Osteoblast (primary cell): ENCODE measurements around the gene TCF20. TPM values are rescaled to one million over a fixed set of nuclear protein-coding genes. Genes with fewer than 3 reads are reported as not detected.

ENCODE experiments used
- DNase-seq: peaks from one replicate; pipeline ENCODE4 v3.0.0; 2011; ENCODE audit warnings: low spot score, mixed read lengths; ENCODE audit not compliant: insufficient read length; ENCODE audit errors: missing footprints
- H2AFZ ChIP-seq: 2 replicates; pipeline ENCODE4 v1.6.0; 2011; ENCODE audit warnings: mild to moderate bottlenecking, low read length
- H3K27ac ChIP-seq: 2 replicates; pipeline ENCODE4 v1.5.1; 2011; ENCODE audit warnings: mild to moderate bottlenecking, low read depth, low read length, moderate library complexity
- H3K27me3 ChIP-seq: 2 replicates; pipeline ENCODE4 v1.6.0; 2012; ENCODE audit warnings: mild to moderate bottlenecking, control low read depth, inconsistent platforms, low read length, moderate library complexity; ENCODE audit not compliant: insufficient read depth
- H3K36me3 ChIP-seq: 2 replicates; pipeline ENCODE4 v1.5.1; 2011; ENCODE audit warnings: mild to moderate bottlenecking, low read length, control low read depth, moderate library complexity; ENCODE audit not compliant: insufficient read depth
- H3K4me1 ChIP-seq: 2 replicates; pipeline ENCODE4 v1.5.1; 2011; ENCODE audit warnings: mild to moderate bottlenecking, low read length, control low read depth, moderate library complexity; ENCODE audit not compliant: insufficient read depth
- H3K4me2 ChIP-seq: 2 replicates; pipeline ENCODE4 v1.6.0; 2011; ENCODE audit warnings: mild to moderate bottlenecking, low read length; ENCODE audit not compliant: insufficient read depth
- H3K4me3 ChIP-seq: fragments of 200-600 bp; sonication (generic); 3 replicates; pipeline ENCODE4 v1.5.1; 2012; ENCODE audit warnings: mild to moderate bottlenecking, low read length, inconsistent platforms; ENCODE audit not compliant: insufficient read depth
- H3K79me2 ChIP-seq: 2 replicates; pipeline ENCODE4 v1.6.0; 2012; ENCODE audit warnings: mild to moderate bottlenecking, low read length, control low read depth, inconsistent platforms; ENCODE audit not compliant: insufficient read depth
- H3K9me3 ChIP-seq: 2 replicates; pipeline ENCODE4 v1.5.1; 2011; ENCODE audit warnings: low read depth, low read length, control low read depth
- H4K20me1 ChIP-seq: 2 replicates; pipeline ENCODE4 v1.6.0; 2012; ENCODE audit warnings: mild to moderate bottlenecking, low read length, control low read depth; ENCODE audit not compliant: insufficient read depth
- total RNA-seq: library from RNA; depleted of rRNA; stranded (reverse); fragments of >200 nt; gene quantifications from 2 replicates; pipeline ENCODE4 v1.2.3, GENCODE V29; 2012
- TF ChIP-seq, protein P1 (sequence below): IDR thresholded peaks from 2 replicates; pipeline ENCODE4 v1.5.1; 2011; ENCODE audit warnings: mild to moderate bottlenecking, low read depth, low read length, moderate library complexity; ENCODE audit errors: extremely low read depth

Gene TCF20
- total RNA-seq = 30.9 and 35.1 TPM in 2 replicates

DNA sequence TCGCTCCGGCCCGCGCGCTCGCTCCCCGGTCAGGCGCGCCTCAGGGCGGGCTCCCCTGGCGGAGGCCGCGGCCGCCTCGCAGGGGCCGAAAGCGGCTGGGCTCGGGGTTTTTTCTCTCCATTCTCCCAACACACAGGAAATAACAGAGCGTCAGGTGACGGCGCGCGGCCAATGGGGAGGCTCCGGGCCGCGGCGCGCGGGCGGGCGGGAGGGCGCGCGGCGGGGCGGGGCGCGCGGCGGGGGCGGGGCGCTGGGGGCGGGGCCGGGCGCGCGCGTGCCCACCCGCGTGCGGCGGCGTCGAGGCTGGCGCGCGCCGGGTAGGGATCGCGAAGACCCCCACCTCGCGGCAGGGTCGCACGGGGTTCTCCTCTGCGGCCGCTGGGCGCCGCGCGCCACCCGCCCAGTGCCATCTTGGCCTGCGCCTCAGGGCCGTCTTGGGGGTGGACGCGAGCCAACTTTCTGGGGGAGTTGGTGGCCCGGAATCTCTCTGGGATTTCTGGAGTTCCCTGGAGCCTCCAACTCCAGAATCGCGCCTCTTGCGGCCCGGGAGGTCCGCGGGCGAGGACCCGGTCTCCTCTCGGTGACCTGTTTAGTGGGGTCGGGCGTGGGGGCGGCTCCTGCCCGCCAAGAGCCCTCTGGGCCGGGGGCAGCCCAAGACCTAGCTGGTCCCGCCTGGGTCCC lies at the start of gene TCF20:
TSS of gene TCF20 (minus strand) at position 144 of the 681 bp plus-strand sequence. CDS start 55,348 bp downstream, outside the sequence.
- TF ChIP-seq, protein P1, sequence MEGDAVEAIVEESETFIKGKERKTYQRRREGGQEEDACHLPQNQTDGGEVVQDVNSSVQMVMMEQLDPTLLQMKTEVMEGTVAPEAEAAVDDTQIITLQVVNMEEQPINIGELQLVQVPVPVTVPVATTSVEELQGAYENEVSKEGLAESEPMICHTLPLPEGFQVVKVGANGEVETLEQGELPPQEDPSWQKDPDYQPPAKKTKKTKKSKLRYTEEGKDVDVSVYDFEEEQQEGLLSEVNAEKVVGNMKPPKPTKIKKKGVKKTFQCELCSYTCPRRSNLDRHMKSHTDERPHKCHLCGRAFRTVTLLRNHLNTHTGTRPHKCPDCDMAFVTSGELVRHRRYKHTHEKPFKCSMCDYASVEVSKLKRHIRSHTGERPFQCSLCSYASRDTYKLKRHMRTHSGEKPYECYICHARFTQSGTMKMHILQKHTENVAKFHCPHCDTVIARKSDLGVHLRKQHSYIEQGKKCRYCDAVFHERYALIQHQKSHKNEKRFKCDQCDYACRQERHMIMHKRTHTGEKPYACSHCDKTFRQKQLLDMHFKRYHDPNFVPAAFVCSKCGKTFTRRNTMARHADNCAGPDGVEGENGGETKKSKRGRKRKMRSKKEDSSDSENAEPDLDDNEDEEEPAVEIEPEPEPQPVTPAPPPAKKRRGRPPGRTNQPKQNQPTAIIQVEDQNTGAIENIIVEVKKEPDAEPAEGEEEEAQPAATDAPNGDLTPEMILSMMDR = no peak
- peaks cover 28% of the 10 kb centered on the region for H4K20me1 ChIP-seq
- peak within 1 kb of the TSS; percentile 84 for H3K4me2 ChIP-seq
- H3K4me3 ChIP-seq = peak within 1 kb of the TSS; percentile 83
- no peak within 1 kb of the TSS for H3K27ac ChIP-seq
- H3K27me3 ChIP-seq = no peaks in the 10 kb centered on the region
- peak; percentile 100 for DNase-seq
- peaks cover 45% of the 10 kb centered on the region for H3K79me2 ChIP-seq
- H3K4me1 ChIP-seq = peaks cover 6% of the 10 kb centered on the region
- peaks cover 3% of the 10 kb centered on the region for H3K36me3 ChIP-seq
- peak within 1 kb of the TSS; percentile 74 for H2AFZ ChIP-seq
- no peaks in the 10 kb centered on the region for H3K9me3 ChIP-seq

DNA sequence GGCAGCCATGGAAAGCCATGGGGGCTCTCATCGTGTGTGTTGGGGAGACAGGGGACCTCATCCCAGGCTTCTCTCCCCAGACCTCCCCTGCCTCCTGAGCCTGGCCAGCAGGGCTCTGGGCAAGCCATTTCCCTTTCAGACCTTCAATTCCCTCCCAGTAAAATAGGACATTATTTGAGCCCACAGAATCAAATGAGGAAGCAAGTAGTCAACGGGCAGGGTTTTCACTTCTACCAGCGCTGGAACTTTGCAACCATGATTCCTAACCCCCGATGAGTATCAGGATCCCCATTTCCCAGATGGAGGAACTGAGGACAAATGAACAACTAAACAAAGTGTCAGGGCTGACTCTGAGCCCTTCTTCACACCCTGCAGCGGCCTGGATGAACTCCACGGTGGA lies 48.9 kb upstream of the TCF20 start:
- Histone ChIP-seq H3K4me2 (no peak overlapping the region), H3K4me3 (no peak overlapping the region), H2AFZ (no peak overlapping the region), H3K27me3 (peaks cover 11% of the 10 kb centered on the region), H3K79me2 (no peaks in the 10 kb centered on the region), H4K20me1 (peaks cover 2% of the 10 kb centered on the region), H3K9me3 (no peaks in the 10 kb centered on the region), H3K36me3 (no peaks in the 10 kb centered on the region), H3K27ac (no peak overlapping the region), H3K4me1 (no peaks in the 10 kb centered on the region)
- no peak for DNase-seq
- TF ChIP-seq, protein P1 = no peak

DNA sequence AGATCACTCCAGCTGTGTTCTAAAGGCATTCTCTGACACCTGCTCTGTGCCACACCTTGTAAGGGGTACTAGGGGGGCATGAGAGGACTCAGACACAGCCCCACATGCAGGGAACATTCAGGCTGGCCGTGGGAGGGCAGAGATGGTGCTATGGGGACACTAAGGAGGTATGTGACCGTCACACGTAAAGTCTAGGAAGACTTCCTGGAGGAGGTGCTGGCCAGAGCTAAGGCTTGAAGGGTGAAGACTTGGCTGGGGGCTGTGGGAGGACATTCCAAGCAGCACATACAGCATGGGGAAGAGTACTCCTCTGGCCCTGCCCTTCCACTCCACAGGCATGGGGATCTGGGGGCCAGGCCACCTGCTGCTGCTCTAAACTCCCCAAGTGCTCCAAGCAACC lies 48.5 kb upstream of the TCF20 start:
- Histone ChIP-seq H3K36me3 (no peaks in the 10 kb centered on the region), H3K27ac (no peak overlapping the region)
- TF ChIP-seq, protein P1 = no peak

DNA sequence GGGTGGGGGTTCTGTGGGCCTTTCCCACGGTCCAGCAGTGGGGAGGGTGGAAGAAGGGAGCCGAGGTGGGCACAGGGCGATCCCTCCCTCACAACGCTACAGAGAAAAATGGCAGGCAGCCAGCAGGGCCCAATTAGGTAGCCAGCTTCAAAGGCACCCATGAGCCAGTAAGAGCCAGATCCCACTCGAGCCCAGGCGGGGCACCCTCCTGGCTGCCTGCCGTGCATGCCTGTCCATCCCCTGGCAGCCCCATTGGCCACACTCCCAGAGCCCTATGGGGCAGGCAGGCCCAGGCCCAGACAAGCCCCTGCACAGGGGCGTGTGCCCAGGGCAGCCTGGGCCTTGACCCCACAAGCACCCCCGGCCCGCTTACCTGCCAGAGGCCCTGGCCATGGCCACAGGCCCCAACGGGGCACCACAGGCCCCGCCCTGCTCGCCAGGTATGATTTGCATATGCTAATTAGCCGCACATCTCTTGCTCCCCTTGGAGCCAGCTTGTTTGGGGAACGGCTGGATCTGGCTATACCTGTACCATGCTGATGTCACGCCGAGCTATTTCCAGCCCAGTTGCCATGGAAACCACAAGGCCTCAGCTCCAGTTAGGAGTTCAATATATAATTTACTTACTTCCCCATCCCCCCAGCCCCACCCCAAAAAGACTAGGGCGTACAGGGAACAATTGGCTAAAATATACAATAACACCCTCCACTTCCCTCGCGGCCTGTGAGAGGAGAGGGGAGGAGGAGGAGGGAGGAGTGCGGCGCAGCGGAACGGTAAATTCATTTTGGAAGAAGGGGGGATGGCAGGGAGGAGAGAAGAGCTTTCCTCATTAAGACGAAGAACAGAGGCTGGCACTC lies 47.5 kb upstream of the TCF20 start:
- TF ChIP-seq, protein P1 = no peak
- Histone ChIP-seq H4K20me1 (peaks cover 7% of the 10 kb centered on the region), H3K27me3 (peaks cover 20% of the 10 kb centered on the region)

More for the DNA sequence above, 48.5 kb upstream of the TCF20 start:
- H4K20me1 ChIP-seq = peaks cover 2% of the 10 kb centered on the region
- H3K27me3 ChIP-seq = peaks cover 16% of the 10 kb centered on the region
- no peak overlapping the region for H3K4me2 ChIP-seq
- H3K4me1 ChIP-seq = no peaks in the 10 kb centered on the region
- no peak overlapping the region for H2AFZ ChIP-seq
- H3K4me3 ChIP-seq = no peak overlapping the region
- no peaks in the 10 kb centered on the region for H3K79me2 ChIP-seq
- H3K9me3 ChIP-seq = no peaks in the 10 kb centered on the region
- no peak for DNase-seq

More for the DNA sequence above, 47.5 kb upstream of the TCF20 start:
- H3K79me2 ChIP-seq = no peaks in the 10 kb centered on the region
- H3K4me2 ChIP-seq = no peak overlapping the region
- H3K4me3 ChIP-seq = no peak overlapping the region
- H2AFZ ChIP-seq = no peak overlapping the region
- no peaks in the 10 kb centered on the region for H3K9me3 ChIP-seq
- no peaks in the 10 kb centered on the region for H3K36me3 ChIP-seq
- H3K27ac ChIP-seq = no peak overlapping the region
- no peak for DNase-seq
- H3K4me1 ChIP-seq = no peaks in the 10 kb centered on the region
